NT2/D1 (cell line): Measurements from ENCODE around the gene PHACTR2.

ENCODE experiments used
- SUZ12 ChIP-seq: IDR thresholded peaks from 2 replicates; pipeline ENCODE4 v1.6.1; 2011; ENCODE audit not compliant: insufficient read length, insufficient read depth; ENCODE audit errors: extremely low read depth
- YY1 ChIP-seq: IDR thresholded peaks from 2 replicates; pipeline ENCODE4 v1.6.1; 2011; ENCODE audit not compliant: insufficient read length, insufficient read depth
- ZNF274 ChIP-seq: IDR thresholded peaks from 2 replicates; pipeline ENCODE4 v1.6.1; 2011; ENCODE audit warnings: mild to moderate bottlenecking, low read depth, low read length

GRCh38 chr6:143775336-143775735, 97.6 kb downstream of the PHACTR2 start:
- TF ChIP-seq ZNF274 (no peak), SUZ12 (no peak), YY1 (no peak)
